Endothelial cell (in vitro differentiated cells): ENCODE measurements around the gene SLC25A31. TPM values are rescaled to one million over a fixed set of nuclear protein-coding genes. Genes with fewer than 3 reads are reported as not detected.

ENCODE experiments used
- DNase-seq: peaks from one replicate; pipeline ENCODE4 v3.0.0; 2021; ENCODE audit warnings: low spot score
- H3K27ac Mint-ChIP-seq: one replicate; pipeline ENCODE4 v1.8.0; 2021; ENCODE audit warnings: mixed read lengths, inconsistent platforms; ENCODE audit not compliant: unreplicated experiment
- H3K27me3 Mint-ChIP-seq: one replicate; pipeline ENCODE4 v1.8.0; 2021; ENCODE audit warnings: mild to moderate bottlenecking, moderate library complexity, mixed read lengths, inconsistent platforms; ENCODE audit not compliant: unreplicated experiment
- H3K36me3 Mint-ChIP-seq: one replicate; pipeline ENCODE4 v1.8.0; 2021; ENCODE audit warnings: mild to moderate bottlenecking, low read depth, mixed read lengths, inconsistent platforms; ENCODE audit not compliant: unreplicated experiment
- H3K4me1 Mint-ChIP-seq: one replicate; pipeline ENCODE4 v1.8.0; 2021; ENCODE audit warnings: mild to moderate bottlenecking, mixed read lengths, inconsistent platforms; ENCODE audit not compliant: unreplicated experiment
- H3K4me3 Mint-ChIP-seq: one replicate; pipeline ENCODE4 v1.8.0; 2021; ENCODE audit warnings: mild to moderate bottlenecking, mixed read lengths, inconsistent platforms; ENCODE audit not compliant: unreplicated experiment
- H3K9me3 Mint-ChIP-seq: one replicate; pipeline ENCODE4 v1.8.0; 2021; ENCODE audit warnings: mixed read lengths, inconsistent platforms; ENCODE audit not compliant: unreplicated experiment
- total RNA-seq: library from RNA; stranded (reverse); fragmentation: NEBNext Ultra II Directional; extraction: Animal tissue kit (Norgen Biotek cat#: 25700); gene quantifications from one replicate; pipeline ENCODE4 v1.2.1, GENCODE V29; 2021; ENCODE audit not compliant: unreplicated experiment
- TF ChIP-seq, protein P1 (sequence below): fragments of 200-600 bp; sonication (generic); IDR thresholded peaks from one replicate; pipeline ENCODE4 v1.5.0; 2021; ENCODE audit warnings: antibody characterized with exemption; ENCODE audit not compliant: unreplicated experiment

The SLC25A31 gene
- total RNA-seq, 1 donor from 2014 or later, result not detected

DNA sequence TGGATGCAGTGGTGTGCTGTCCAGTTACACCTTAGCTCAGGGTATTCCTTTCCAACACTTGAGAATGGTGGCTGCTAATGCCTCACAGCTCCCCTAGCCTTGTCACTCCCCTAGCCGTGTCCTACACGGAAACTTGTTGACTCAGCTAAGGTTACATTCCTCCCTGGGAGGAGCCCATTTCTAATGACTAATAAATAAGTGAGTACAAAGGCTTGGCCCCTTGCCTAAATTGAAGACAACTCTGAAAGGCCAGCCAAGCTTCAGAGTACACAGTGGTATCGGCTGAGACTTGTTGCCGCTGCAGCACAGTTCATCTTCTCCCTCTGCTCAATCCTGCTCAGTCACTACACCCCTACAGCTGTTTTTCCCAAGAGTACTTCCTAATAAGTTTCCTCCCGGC lies 21.2 kb upstream of the SLC25A31 start:
- H3K4me3 Mint-ChIP-seq, result no peak overlapping the region
- DNase-seq, result no peak
- H3K4me1 Mint-ChIP-seq, result no peaks in the 10 kb centered on the region
- no peaks in the 10 kb centered on the region for H3K36me3 Mint-ChIP-seq
- H3K27me3 Mint-ChIP-seq, result no peaks in the 10 kb centered on the region
- no peaks in the 10 kb centered on the region for H3K9me3 Mint-ChIP-seq
- H3K27ac Mint-ChIP-seq, result no peak overlapping the region
- TF ChIP-seq, protein P1, sequence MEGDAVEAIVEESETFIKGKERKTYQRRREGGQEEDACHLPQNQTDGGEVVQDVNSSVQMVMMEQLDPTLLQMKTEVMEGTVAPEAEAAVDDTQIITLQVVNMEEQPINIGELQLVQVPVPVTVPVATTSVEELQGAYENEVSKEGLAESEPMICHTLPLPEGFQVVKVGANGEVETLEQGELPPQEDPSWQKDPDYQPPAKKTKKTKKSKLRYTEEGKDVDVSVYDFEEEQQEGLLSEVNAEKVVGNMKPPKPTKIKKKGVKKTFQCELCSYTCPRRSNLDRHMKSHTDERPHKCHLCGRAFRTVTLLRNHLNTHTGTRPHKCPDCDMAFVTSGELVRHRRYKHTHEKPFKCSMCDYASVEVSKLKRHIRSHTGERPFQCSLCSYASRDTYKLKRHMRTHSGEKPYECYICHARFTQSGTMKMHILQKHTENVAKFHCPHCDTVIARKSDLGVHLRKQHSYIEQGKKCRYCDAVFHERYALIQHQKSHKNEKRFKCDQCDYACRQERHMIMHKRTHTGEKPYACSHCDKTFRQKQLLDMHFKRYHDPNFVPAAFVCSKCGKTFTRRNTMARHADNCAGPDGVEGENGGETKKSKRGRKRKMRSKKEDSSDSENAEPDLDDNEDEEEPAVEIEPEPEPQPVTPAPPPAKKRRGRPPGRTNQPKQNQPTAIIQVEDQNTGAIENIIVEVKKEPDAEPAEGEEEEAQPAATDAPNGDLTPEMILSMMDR, result no peak

DNA sequence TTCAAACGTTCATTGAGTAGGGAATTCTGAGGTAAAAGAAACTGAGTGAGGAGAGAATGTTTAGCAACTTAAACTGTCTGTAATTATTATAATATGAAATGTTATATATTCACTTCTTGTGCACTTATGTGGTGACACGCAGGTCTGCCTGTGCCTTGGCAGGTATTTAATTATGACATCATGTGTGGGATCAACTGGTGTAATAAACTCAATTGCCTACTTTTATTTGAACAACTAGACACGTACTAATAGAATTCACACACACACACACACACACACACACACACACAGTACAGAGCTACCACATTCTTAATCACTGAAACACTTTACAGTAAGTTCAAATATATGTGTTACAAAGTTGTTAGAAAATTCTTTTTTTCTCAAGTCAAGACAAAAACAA lies 20.7 kb upstream of the SLC25A31 start:
- no peaks in the 10 kb centered on the region for H3K27me3 Mint-ChIP-seq
- DNase-seq, result no peak
- no peaks in the 10 kb centered on the region for H3K4me1 Mint-ChIP-seq
- no peaks in the 10 kb centered on the region for H3K36me3 Mint-ChIP-seq
- no peak overlapping the region for H3K4me3 Mint-ChIP-seq
- no peak overlapping the region for H3K27ac Mint-ChIP-seq
- no peaks in the 10 kb centered on the region for H3K9me3 Mint-ChIP-seq
- TF ChIP-seq, protein P1, result no peak

DNA sequence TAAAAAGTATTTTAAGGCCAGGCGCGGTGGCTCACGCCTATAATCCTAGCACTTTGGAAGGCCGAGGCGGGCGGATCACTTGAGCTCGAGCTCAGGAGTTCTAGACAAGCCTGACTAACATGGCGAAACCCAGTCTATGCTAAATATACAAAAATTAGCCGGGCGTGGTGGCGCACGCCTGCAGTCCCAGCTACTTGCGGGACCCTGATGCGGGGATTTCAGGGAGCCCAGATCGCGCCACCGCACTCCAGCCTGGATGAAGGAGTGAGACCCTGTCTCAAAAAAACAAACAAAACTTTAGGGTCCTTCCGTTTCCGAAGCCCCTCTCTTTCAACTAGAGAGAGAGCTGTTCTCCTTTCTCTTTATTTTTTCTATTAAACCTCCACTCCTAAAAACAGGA lies 1.2 kb downstream of the SLC25A31 start:
- Mint-ChIP-seq H3K9me3 (no peaks in the 10 kb centered on the region), H3K27ac (no peak overlapping the region), H3K4me3 (no peak overlapping the region), H3K27me3 (no peaks in the 10 kb centered on the region), H3K4me1 (no peaks in the 10 kb centered on the region), H3K36me3 (no peaks in the 10 kb centered on the region)
- TF ChIP-seq, protein P1, result no peak
- no peak for DNase-seq

DNA sequence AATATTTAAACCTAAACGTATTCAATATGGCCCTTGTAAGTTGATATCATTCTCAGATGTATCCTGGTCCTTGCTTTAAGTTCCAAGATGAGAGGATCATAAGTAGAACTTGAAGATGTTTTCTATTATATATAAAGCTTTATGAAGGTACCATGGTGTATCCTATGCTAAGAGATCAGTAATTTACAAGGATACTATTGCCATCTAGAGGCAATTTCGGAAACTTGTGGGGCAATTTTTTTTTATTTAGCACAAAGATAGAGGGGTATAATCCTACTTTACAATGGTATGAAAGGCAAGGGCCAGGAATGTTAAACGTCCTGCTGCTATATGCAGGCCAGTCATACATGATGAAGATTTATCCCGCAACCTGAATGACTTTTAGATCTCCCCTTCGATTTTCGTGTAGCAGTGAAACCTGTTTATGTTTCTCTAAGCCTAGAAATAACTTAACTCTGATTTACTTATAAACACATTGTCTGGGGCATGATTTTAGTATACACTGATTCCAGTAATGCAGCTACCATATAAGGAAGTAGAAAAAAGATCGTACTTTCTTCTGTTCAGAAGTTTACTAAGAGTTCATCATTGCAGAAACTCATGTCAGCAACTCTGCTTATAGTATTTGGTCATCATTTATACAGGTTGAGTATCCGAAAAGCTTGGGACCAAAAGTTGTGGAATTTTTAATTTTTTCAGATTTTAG lies 2.6 kb downstream of the SLC25A31 start:
- no peaks in the 10 kb centered on the region for H3K4me1 Mint-ChIP-seq
- H3K27ac Mint-ChIP-seq, result no peak overlapping the region
- H3K36me3 Mint-ChIP-seq, result no peaks in the 10 kb centered on the region
- no peak overlapping the region for H3K4me3 Mint-ChIP-seq
- no peaks in the 10 kb centered on the region for H3K9me3 Mint-ChIP-seq
- no peak for DNase-seq
- H3K27me3 Mint-ChIP-seq, result no peaks in the 10 kb centered on the region
- TF ChIP-seq, protein P1, result peak; percentile 34

DNA sequence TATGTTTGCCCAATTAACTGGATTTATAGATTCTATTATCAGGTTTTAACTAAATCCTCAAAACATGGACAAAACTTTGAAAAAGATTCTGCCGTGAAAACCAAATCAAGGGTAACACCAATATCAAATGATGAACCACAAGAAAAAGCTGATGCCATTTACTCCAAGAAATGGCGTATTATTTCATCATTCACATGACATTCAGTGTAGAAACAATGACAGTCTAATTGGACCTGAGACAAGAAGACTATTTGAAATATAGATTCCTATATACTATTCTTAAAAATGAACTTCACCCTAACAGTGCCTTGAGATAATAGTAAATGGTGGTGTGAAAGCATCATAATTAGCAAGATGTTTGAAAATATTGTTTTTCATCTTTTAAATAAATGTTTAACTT lies 4.8 kb downstream of the SLC25A31 start:
- TF ChIP-seq, protein P1, result no peak
- no peak overlapping the region for H3K27ac Mint-ChIP-seq
- H3K9me3 Mint-ChIP-seq, result no peaks in the 10 kb centered on the region
- no peaks in the 10 kb centered on the region for H3K36me3 Mint-ChIP-seq
- H3K27me3 Mint-ChIP-seq, result no peaks in the 10 kb centered on the region
- no peaks in the 10 kb centered on the region for H3K4me1 Mint-ChIP-seq
- DNase-seq, result no peak
- no peak overlapping the region for H3K4me3 Mint-ChIP-seq
